Amygdala (tissue), 56 donors: Measurements from ENCODE around the gene SCD5.

Experiments
- DNase-seq, 56 donors: peaks; one replicate each; lab custom pipeline; 2025; lab: John Stamatoyannopoulos, UW

The SCD5 gene

DNA sequence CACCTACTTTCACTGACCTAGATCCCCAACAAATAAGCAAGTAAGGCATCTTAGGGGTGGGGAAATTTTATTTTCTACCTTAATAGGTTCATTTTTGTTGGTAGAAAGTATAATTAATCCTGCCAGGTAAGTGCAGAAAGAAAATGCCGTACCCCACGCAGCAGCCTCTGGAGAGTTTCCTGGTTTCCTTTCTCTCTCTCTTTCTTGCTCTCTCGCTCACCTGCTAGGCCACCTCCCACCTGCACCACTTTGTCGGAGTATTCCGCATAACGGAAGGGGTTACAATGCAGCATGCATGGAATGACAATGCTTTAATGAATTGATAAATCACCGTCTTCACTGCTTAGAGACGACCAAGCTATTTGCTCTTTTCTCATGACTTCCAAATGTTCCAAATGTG lies 101.0 kb downstream of the SCD5 start:
- DNase-seq: no peak

DNA sequence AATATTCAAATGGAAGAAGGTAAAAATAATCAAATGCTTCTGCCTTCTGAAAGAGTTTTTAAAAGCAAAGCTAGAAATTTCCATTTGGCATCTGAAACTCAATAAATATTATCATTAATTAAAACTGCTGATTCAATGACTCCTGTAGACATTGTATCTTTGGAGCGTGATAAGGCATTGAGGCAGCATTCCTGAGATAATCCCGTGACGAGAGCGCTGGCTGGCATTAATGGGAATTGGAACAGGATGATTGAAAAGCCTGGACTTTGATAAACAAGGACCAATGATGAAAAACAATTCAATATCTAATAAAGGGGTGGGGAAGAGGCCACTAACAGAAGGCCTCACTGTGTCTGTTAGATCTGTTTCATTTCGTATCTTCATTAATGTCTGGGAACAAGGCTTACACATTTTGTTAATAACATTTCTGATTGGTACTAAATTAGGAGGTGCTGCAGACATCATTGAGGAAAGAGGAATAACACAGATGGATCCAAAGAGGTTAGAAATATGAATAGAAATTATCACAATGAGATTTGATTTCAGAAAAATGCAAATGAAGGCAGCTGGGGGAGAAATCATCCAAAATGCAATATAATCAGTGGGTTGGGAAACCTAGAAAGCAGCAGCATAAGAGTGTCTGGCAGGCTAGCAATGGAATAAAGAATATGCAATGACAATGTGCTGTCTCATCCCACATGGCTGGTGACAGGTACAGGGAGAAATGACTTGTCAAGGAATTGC lies 102.3 kb downstream of the SCD5 start:
- no peak for DNase-seq

DNA sequence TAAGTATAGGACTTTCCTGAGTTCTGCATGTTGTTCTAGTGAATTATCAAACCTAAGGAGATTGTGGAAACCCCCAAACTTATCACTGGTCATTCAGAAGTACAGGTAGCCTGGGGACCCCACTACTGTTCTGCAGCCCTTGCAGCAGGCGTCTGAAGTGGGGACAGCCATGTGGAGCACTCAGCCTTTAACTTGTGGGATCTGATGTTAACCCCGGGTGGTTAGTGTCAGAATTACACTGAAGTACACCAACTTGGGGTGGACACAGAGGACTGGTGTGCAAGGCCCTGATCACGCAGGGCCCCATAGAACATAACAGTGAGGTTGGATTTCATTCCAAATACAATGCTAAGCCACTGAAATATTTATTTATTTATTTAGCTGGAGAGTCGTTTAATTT lies 103.7 kb downstream of the SCD5 start:
- DNase-seq: no peak

DNA sequence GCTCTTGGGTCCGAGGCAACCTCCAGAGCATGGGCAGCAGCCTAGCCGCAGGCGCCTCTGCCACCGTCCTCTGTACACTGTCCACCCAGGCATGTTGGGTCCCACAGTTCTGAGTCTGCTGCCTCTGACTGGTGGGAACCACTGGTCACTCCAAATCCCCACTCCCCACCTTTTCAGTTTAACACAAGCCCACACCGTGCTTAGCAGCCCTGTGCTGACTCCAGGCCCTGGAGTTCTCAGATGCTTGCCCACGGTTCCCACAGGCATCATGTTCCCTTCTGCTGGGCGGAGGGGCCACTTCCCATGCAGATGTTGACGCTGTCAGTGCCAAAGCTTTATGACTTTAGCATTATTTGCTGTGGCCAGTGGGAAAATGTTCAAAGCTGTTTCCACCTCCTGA lies 104.5 kb downstream of the SCD5 start:
- DNase-seq: no peak

DNA sequence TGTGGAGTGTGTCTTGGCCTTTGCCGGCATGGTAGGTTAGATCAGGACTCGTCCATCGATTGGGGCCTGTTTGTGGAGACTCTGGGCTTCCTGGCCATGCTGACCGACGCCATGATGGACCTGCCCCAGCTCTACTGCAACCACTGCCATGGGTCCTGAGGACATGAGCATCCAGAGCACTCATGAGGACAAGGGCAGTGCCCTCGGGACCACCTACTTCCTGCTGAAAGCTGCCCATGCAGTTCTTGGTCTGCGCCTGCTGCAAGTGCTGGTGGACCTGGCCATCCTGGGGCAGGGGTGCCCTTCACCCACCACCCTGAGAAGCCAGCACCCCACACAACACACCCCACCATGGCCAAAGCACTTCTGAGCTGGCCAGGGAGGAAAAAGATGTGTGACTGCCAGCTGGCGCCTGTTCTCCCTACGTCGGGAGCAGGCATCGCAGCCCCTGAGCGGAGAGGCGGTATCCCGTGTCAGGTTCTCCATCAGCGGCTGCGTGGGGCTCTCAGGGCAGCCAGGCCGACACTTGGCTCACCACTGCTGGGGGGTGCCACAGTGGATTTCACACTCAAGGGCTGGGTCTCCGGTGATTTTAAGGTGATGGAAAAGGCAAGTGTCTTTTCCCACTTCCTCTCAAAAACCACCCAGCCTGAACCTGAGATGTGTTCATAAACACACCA lies 106.4 kb downstream of the SCD5 start:
- DNase-seq: no peak

DNA sequence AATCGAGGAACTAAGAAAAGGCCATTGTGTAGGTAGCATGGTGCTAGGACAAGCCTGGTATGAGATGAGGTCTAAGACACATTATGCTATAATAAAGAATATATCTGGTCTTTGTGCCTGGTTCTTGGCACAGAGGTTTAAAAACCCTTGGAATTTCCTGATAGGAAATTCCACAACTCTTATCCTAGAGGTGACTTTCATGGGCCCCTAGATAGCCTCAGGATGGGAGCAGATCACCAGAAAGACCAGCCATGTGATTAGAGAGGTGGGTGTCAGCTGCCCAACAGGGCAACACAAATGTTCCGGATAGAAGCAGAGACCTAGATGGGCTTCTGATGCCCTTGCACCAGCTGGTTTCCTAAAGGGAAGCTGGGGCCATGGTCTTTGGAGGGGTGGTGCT lies 107.2 kb downstream of the SCD5 start:
- DNase-seq: no peak

DNA sequence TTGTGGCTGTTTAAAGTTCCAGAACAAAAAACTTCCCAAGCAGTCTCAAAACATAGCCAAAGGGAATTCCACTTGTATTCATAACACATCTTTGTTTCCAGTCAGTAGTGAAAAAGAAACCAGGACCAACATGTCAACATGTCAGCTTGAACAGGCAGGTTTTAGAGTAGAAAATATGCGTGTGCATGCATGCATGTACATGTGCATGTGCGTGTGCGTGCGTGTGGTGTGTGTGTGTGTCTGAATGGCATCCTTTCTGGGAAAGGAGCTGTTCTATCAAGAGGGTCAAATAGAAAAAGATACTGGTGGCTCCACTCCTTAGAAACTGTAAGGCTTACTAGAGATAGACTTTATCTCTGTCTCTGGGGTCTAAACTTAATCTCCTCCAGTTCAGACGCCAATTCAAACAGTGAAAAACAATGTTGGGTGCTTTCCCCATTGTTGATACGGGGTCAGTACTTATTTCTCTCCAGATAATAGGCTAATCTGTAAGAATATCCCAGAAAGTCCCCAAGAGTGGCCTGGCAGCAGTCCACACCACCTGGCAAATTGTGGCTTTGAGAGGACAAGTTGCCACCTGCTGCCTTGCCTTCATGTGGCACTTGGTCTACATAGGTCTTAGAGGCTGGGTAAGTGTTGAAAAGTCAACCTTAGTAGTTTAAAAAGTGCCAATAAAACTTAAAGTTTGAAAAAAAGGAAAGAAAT lies 110.4 kb downstream of the SCD5 start:
- no peak for DNase-seq

DNA sequence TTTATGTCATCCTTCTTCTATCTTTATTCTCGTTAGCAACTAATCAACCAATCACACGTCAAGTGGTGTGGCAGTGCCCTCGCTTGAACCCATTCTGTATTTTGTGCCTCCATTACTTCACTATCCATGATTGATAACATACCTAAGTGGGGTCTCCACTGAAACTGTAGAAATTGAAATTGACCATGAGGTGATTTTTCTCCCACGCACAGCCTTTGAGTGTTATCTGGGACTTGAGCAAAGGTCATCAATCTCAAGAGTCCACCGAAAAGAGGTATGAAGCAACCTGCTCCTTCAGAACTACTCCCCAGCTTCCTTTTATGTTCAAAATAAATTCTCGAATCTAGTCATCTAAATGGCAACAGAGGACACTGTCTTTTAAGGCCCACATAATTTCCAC lies 111.1 kb downstream of the SCD5 start:
- no peak for DNase-seq

DNA sequence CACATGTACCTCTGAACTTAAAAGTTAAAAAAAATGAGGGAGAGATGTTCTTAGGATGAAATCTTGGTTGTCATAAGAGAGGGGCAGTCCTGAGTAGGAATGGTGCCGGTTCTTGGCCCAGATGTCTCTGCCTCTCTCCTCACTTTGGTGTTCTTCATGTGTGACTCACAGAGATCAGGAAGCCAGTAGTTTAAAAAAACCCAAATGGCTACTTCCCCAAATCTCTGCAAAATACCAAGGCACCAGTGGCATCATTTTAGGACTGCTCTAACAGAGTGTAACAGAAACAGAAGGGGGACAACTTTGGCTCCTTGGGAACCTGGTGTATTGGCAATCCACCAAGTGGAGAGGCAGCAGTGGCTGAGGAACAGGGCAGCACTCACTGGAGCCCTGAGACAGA lies 116.8 kb downstream of the SCD5 start:
- DNase-seq: no peak

DNA sequence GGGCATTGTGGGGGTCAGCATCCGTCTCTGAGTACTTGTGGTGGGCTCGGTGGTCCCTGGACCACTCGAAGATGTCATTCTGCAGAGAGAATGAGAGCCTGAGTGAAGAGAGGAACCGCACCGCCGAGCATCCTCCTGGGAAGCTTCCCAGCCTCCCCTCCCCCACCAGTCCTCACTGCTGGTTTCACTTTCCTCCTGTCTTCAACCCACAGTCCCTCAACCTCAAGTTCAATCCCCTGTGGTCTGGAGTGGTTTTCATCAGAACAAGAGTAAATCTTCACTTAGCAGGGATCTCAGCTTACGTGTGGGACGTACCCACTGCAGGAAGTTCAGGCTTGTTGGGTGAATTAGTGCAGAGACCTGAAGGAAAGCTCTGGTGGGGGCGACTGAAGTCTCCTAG lies 117.8 kb downstream of the SCD5 start:
- DNase-seq: no peak

DNA sequence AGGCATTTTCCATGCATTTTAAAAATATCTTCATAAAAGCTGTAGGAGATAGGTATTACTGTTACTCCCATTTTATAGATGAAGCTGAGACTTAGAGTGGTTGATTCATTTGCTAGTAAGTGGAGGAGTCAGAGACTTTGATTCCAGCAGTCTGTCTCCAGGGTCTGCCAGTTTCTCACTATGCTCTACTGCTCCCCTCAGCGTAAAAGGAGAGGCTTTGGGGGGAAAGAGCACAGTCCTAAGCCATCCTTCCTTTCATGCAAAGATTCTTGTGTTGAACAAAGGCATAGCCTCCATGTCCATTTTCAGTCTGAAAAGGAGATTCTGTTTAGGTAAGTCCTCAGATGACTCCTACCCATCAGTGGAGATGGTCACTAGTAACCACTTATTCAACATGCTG lies 119.1 kb downstream of the SCD5 start:
- no peak for DNase-seq

DNA sequence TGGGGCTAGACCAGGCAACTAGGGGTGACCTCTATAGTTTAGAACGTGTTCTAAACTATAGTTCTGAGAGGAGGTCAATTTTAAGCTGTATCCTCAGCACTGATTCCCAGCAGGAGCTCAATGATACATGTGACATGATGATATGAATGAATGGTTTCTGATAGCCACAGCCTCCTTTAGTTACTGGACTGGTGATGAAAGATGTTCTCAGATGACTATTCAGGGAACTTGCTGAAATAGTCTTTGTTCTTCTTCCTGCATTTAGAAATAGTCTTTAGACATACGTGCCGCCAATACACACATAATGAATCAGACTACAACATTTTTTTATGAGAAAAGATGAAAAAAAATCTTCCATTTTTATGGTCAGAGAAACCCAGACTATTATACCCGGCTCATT lies 120.5 kb downstream of the SCD5 start:
- no peak for DNase-seq

DNA sequence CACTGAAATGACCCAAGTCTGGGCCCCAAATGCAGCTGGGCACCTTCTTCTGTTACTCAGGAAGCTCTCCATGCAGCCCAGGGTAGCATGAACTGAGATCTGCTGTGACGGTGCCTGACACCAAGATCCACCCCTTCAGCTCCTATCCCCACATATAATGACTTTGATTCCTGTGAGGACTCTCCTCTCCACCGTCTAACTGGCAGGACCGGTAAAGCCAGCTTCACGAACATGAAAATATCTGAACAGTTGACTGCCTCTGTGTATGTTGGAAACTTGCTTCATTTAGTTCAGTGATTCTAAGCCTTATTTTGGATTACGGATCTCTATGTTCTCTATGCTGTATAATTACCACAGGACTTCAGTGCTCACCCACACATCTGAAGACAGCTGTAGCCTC lies 121.3 kb downstream of the SCD5 start:
- DNase-seq: no peak

DNA sequence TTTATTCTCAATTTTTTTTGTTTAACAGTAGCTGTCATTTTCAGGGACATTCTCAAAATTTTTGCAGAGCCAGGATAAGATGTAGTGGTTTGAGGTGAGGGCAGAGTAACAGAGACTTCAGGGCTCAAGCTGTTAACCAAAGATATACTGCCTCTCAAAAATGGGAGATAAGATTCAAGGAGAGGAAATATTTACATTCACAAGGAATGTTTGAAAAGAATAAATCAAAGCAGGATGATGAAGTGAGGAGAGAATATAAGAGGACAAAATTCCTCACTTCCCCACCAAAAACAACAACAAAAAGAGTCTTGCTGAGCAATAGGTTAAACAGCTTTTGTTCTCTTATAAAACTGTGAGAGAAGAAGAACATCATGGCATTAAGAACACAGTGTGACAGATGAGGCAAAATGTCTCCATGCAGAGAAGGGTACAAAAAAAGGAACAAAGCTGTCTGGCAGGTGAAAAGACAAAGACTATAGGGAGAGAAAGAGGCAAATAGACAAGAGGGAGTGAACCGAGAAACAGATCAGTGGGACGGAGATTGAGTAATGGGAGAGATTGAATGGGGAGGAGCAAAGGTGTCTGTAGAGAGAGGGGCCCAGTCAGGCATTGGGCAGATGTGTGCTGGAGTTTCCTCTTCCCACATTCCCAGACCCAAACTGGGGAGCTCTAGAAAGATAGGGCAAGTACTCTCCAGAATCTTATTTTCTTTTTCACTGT lies 130.7 kb downstream of the SCD5 start:
- DNase-seq: no peak

DNA sequence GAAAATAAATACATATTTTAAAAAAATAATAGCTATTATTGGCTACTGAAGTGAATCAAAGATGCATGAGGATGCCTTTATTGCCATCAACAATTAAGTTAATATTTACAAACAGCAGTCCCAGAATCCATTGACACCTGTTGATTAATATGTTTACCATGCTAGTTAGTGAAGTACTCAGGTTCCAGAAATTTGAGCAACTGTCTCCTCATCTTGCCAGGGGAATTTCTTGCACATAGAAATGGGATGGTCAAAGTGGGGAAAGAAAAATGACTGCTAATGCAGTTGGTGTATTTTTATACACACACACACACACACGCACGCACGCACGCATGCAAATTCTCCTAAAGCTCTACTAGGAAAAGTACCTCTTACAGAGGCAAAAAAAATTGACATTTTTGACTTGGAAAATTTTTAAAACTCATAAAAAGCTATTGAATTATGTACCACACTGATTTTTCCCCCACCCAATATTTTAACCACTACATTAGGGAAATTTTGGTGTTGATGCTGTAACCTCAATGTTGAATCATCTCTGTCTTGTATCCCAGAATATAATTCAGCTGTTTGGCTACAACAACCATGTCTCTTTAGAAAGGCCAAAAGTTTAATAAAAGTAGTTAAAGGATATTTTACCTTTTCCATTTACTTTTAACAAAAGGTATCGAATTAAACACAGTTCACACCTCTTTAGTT lies 131.5 kb downstream of the SCD5 start:
- DNase-seq: no peak

DNA sequence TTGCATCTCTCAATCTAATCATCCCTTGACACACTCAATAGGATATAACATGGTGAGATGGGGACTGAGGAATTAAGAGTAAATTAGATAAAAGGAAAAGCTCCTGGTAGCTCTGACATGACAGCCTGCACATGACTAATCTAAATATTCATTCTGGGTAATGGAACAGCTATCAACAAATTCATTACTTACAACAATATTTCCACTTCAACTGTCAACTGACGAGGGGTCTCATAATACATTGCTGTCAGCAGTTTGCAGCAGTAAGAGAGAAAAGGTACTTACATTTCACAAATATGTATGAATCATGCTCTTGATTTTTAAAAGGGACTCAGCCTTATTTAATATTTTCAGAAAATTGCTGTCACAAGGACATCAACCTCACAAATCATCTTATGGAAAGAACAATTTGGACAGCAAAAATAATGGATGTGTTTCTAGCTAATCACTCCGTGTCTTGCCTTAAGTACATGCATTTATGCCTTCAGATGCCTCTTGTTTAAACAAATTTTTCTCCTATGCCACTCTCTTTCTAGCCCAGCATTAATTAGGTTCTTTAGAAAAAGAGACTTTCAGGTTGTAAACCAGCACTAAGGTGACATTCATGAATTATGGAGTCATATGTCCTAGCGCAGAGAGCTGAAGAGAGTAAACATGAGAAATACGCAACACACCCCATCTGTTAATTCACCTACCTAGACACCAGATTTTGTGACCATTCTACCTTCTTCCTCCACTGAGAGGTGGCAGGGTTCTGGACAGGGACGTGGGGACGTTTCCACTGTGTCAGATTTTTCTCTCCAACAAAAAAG lies 137.2 kb downstream of the SCD5 start:
- DNase-seq: no peak

DNA sequence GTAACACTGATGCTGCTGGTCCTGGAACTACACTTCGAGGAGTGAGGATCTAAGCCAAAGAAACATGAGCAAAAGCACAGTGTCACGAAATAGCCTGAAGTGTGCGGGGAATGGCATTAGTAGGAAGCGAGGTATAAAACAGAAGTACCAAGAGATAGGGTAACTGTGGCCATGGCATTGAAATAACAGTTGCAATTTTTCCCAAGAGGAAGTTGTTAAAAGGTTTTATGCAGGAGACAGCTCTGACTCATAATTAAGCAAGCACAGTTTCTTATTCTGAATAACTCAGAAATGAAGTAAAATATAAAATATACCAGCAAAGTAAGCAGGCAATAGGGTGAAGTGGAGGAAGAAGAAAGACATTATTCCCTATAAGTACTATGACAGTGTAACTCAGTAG lies 146.5 kb downstream of the SCD5 start:
- no peak for DNase-seq

DNA sequence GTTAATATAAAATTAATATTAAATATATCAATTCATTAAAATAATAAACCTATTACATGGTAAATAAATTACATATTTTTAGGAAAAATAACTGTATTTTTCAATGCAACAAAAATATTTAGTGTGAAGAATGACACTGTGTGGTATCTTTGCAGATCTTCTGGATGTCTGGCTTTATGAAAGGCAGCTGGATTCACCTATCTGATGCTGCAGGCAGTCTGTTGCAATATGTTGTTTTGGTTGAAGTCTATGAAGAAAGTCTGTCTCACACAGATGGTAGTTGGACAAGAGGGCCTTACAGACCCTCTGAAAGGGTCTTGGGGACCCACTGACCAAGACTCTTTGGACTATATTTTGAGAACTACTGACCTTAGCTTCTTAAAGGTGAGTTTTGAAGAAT lies 147.7 kb downstream of the SCD5 start:
- DNase-seq: no peak

DNA sequence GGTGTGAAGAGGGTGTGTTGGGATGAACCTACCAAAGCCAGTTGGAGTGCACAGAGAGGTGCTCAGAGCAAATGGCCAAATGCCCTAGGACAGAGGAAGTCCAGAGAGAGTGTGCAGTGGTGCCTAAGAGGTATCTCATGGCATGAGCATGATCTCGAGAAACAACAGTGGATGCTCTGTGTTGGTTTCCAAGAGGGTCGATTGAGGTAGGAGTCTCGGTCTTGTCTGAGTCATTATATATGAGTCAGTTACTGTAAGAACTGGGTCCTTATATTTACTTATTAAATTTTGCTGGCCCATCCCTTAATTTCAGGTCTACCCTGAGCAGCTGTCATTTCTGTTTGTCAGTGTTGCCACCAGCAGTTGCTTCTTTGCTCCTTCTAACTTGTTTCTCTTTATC lies 150.2 kb downstream of the SCD5 start:
- DNase-seq: no peak
